ENCODE measurements around the gene COL4A1.

COL4A1 gene

DNA sequence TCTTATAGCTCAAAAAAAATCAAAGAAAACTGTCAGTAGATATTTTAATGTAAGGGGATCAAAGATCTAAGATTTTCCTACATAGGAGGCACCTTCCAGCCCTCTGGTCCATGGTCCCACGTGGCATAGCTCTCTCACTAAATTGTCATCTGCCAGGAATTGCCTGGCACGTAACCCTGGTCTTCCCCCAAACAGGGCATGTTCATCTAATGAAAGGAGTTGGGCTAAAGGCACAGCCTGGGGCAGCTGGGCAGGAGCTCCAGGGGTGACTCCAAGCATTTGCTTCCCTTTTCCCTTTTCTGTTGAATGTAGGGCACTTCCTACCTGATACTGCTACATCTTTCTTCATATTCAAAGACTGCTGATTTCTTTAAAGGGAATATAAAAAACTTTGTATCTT is 148.7 kb downstream of the COL4A1 start:
- DNase-seq (ENCODE audit: low spot score): no peak

DNA sequence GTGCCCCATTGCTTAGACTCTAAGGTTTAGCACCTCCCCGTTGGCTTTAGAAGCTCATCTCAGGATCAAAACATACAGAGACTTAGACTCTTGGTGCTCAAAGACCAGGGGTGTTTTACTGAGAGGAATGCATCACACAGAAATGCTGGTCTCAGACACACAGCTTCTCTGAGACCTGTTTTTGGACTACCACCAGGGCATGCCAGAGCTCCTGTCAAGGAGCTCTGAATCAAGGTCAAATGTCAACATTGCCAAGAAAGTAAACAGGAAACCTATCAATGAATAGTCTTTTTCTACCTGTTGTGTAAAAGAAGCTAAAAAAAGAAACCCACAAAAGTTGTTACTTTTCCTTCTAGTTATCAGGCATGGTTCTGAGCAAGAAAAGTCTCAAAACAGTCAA is 149.2 kb downstream of the COL4A1 start:
- no peak for DNase-seq (ENCODE audit: low spot score)

DNA sequence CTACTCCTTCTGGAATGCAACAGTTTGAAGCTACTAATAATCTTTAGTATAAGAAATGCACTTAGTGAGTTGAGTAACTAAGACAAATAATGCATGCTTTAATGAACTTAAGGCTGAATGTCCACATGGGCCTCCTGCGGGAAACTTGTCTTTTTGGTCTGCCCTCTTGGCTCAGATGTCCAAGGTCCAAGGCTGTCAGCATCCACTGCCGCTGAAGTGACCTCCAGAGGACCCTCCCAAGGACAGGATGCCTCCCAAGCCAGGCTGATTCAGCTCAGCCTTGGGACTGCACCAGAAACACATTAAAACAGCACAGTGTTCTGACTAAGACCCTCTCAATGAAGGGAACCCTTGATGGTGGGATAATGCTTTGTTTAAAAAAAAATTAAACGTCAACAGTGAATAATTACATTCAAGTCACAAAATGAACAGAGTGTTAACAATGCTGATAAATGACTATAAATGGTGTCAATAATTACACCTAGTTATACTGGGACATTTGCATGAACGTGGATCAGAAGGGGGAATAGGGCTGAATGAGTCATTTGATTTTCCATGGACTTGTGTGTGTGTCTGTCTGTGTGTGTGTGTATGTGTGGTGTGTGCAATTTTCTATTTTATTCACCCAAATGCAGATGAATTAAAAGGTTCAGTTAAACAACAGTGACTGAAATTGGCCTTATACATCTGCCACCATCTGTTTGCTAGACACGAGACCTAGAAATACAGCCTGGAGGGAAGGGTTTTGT is 150.5 kb downstream of the COL4A1 start:
- no peak for DNase-seq (ENCODE audit: low spot score)

DNA sequence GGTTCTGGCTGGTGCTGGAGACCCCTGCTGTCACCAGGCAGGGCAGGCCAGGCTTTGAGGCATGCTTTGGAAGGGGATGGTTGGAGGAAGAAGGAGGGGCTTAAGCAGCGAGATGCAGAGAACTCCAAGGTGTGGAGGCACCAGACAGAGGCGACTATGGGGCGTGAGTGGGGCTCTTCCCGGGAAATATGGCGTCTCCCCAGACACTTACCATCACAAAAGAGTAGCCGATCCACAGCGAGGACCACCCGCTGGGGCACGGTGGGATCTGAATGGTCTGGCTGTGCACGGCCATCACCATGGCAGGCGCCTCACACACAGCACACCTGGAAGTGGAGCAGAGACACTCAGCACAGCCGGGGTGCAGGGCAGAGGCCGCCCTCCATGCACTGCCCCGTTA is 151.9 kb downstream of the COL4A1 start:
- no peak for DNase-seq (ENCODE audit: low spot score)

DNA sequence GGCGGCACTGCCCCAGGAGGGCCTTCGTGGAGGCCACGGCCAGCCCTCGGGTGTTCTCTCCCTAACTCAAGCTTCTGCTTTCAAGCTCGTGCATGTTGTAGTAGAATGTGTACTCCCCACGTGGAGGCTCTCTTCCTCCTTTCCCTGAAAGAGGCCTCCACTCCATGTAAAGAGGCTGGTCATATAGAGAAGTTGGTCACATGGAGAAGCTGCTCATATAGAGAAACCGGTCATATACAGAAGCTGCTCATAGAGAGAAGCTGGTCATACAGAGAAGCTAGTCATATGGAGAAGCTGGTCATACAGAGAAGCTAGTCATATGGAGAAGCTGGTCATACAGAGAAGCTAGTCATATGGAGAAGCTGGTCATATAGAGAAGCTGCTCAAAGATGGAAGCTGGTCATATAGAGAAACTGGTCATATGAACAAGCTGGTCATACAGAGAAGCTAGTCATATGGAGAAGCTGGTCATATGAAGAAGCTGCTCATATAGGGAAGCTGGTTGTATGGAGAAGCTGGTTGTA is 152.5 kb downstream of the COL4A1 start:
- no peak for DNase-seq (ENCODE audit: low spot score)

DNA sequence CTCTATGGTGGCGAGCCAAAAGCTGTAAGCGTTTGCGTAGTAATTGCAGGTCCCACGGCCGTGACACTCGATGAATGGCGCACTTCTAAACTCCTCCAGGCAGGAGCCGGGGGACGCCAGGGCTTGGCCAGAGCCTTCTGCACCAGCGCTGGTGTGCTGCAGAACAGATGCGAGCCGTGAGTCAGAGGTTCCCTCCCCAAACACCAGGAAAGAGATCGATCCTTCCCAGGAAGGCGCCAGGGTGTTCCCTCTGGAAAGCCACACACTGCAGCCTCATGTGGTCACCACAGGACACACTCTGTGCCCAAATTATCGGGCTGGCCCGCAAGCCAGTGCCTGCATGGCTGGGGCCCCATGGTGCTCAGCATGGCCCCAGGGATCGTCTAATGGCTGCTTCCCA is 154.6 kb downstream of the COL4A1 start:
- no peak for DNase-seq (ENCODE audit: low spot score)

DNA sequence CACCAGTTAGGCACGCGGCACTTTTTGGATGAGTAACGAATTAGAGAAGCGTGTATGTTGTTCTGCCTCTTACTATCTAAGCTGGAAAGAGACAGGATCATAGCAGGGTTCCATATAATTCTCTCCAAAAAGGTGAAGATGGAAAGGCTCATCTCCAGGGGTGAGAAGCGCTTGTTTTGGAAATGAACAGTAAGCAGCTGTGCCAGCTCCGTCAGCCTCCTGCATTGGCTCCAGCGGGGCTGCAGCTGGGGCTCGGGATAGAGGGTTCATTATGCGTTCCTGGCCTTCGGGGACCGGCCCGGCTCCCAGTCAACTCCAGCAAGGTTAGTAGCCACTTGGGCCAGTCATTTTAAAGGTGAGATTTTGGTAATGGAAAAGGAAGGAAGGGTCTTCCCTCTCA is 155.5 kb downstream of the COL4A1 start:
- no peak for DNase-seq (ENCODE audit: low spot score)

DNA sequence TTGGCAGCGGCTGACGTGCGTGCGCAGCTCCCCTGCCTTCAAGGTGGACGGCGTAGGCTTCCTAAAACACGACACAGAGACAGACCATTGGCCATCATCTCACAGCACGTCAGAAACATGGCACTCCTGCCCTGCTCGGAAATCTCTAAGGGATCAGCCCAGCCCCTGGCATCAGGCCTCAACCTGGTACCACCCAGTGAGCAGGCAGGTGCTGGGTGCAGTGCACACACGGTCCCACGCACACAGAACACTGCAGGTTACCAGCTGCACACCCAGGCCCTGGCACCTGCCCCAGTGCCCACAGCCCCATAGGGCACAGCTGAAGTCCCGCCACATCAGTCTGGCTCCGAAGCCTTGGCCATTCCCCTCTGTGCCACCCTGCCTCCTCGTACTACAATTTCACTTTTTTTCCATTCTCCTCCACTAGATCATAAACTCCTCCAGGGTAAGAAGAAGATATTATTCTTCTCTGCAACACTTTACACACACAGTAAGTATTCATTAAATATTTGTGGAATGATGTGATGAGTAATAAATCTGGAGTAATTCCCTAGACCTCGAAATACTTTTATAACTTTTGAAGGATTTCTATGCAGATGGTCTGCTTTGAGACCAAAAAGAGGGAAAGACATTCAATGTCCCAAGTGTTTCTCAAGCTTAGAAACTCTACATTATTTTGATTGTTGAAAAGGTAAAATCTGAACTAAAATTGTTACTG is 156.4 kb downstream of the COL4A1 start:
- DNase-seq (ENCODE audit: low spot score): no peak

DNA sequence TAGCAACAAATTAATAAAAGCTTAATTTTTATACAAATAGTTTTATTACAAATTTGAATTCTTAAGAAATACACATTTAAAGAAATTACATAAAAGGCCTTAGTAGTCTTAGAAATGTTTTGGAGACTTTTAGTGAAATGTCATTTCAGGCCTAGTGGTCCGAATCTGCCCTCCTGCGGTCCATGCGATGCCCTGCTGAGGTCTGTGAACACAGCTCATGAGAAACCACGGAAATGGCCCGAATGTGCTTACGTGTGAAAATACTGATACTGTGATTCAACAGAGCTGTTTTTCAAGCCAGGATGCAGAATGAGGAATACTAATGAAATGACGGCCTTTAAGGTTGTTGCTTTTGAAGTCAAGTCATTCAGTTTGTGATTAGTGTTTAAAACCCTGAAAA is 157.9 kb downstream of the COL4A1 start:
- DNase-seq (ENCODE audit: low spot score): no peak

DNA sequence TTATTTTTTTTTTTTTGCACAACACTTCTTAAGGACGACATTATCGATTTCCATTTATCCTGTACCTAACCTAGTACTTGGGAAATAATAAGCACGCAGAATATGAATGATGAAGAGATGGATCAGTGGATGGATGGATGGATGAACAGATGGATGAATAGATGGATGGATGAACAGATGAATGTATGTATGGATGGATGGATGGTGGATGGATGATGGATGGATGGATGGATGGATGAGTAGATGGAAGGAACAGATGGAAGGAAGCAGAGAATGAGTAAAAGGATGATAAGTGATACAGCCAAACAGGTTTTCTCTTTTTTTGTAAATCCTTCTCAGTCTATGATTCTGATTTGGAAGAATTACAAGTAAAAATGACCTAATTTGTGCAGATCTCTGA is 166.9 kb downstream of the COL4A1 start:
- DNase-seq (ENCODE audit: low spot score): no peak

DNA sequence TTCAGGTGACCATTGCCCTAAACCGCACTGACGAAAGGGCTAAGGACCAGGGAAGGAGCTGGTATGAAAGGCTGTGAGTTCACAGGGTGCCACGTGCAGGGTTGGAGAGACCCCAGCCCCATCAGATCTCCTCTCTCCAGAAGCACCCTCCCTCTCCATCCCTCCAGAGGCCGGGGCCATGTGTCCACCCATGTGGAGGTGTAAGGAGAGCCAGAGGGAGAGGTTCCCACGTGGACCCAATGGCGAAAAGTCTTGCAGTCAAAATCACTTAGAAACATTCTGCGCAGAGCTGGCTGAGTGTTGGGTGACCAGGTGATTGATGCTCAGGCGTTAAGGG is 168.3 kb downstream of the COL4A1 start:
- DNase-seq (ENCODE audit: low spot score): no peak

DNA sequence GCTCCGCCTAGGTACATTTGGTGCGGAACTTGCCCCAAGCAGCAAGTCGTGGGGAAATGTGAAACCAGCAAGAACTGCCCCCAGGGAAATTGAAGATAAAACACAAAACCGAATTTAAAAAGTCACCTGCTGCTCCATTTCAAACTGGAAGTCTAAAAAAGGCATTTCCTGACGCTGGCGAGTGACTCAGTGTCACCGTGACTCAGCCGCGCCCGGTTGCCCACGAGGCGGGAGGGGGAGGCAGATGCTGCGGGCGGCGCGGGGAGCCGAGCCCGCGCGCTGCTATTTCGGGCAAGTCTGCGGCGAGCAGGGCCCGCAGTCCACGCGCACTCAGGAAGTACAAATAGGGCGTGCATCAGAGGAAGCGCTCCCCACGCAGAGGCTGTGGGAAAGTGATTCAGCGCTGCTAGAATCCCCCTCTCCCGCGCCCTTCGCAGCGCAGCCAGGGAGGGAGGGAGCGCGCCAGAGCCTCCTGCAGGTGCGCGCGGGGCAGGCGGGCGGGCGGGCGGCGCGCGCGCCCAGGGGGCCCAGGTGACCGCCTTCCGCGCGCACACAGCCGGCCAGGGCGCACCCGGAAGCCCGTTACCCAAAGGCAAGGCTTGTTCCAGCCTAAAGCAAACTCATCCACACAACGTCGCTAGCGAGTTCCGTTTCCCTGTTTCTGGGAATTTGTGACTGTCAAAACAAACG is 168.8 kb downstream of the COL4A1 start:
- DNase-seq (ENCODE audit: low spot score): peak; percentile 6

DNA sequence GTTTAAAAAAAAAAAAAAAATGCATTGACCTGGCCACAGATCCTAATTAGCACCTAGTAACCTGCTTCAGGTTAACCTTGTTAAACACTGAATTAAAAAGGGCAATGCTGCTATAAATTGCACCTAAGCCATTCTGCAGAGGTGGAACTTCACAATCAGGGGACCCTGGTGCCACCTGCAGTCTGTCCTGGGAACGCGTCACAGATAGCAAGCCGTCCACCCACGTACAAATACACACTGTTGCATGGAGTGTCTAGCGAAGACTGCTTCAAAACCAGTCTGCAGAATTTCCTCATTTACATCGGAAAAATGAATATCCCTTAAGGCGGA is 169.3 kb downstream of the COL4A1 start:
- peak; percentile 3 for DNase-seq (ENCODE audit: low spot score)

DNA sequence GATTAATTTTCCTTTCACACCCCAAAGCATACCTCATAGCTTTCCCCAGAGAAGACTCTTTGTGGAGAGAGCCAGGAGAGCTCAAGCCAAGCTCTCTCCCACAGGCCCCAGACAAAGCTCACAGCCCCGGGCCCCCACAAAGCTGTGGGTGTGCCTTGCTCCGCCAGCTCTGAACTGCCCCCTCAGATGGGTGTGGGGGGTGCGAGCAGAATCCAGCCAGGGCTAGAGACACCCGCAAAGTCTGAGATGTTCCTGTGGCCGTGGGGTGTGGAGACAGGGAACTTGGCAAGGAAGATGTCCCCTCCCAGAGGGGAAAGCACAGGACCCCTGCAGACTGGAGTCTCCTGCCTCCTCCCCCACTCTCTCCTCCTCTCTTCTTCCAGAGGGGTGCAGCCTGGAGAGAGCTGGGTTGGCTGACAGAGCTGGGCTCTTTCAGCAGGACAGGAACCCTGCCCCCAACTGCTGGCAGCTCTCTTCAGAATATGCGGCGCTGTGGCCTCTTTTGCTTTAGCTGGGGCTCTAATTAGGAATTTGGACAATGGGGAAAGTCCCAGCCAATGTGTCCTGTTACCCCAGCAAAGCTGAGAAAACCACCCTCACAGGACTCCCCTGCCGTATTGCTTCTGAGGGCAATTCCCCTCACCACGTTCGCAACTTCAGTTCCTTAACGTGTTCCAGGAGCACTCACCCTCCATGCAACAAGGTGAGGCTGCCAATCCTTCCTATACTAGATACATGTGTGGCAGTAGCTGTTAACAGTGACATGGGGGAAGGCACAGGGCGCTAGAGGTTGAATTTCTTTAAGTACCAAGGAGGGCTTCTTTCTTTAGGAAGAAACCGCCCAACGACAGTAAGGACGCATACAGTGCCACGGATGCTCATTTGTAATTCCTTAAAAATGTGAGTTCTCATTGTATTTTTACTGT is 170.0 kb downstream of the COL4A1 start:
- DNase-seq (ENCODE audit: low spot score): no peak

DNA sequence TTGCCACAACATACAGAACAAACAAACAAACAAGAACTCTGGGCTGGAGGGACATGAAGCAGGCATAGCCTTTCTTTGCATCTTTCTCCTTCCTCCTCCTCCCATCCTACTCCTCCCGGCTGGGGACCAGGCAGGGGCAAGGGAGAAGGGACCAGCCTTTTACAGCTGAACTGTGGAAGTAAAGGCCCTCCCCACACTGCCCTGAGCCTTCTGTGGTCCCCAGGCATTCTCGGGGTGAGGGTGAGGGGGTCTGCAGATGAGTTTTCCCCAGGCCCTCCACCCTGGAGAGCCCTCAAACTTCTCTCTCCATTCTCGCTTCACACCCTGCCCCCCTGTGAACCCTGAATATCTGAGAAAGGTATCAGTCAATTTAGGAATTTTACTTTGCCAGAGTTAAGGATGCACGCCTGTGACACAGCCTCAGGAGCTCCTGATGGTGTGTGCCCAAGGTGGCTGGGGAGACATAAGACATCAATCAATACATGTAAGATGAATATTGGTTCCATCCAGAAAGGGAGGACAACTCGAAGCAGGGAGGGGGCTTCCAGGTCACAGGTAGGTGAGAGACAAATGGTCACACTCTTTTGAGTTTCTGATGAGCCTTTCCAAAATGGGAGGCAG is 170.9 kb downstream of the COL4A1 start:
- DNase-seq (ENCODE audit: low spot score): no peak

DNA sequence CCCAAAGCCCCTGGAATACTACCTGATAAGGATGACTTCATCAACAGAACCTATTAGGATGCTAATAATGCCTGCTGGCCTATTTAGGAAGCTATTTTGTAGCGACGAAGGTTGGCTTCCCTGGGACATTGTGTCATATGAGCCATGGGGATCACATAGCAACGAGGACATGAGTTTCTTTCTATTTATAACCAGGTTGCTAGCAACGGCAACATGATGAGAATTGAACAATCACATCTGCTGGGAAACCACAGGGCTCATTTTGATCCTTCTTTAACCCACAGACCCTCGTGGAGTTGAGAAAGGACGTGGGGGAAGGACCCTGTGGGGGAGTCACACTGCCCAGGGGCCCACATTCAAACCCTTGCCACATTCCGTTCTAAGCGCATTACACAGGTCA is 172.2 kb downstream of the COL4A1 start:
- DNase-seq (ENCODE audit: low spot score): no peak

DNA sequence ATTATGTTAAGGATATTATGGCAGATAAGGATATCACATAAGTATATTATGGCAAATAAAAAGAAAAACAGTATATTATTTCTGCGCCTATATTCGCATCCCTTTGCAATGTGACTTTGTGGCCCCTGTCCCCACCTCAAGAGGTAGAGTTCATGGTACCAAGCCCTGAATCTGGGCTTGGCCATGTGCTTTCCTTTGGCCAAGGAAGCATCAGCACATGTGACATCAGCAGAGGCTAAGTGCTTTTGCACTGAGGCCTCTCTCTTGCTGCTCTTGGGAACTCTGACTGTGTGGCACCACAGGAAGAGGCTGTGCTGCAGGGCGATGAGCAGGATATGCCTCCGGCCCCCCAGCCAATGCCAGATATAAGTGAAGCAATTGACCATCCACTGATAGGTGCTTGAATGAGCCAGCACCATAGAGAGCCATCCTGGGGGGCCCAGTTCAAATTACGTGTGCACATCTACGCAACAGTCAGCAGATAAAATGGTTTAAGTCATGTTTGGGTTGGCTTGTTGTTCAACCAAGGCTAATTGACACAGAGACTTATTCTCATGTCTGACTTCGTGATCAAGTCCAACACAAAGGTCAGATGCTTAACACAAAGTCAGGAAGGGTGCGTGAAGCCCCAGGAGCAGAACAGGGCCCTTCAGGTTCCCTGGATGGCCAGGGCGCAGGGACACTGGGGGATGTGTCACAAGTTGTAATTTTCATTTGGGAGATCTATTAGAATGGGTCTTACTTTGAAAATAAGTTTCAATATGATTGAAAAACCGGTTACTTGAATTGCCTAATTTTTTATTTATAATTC is 173.3 kb downstream of the COL4A1 start:
- no peak for DNase-seq (ENCODE audit: low spot score)

DNA sequence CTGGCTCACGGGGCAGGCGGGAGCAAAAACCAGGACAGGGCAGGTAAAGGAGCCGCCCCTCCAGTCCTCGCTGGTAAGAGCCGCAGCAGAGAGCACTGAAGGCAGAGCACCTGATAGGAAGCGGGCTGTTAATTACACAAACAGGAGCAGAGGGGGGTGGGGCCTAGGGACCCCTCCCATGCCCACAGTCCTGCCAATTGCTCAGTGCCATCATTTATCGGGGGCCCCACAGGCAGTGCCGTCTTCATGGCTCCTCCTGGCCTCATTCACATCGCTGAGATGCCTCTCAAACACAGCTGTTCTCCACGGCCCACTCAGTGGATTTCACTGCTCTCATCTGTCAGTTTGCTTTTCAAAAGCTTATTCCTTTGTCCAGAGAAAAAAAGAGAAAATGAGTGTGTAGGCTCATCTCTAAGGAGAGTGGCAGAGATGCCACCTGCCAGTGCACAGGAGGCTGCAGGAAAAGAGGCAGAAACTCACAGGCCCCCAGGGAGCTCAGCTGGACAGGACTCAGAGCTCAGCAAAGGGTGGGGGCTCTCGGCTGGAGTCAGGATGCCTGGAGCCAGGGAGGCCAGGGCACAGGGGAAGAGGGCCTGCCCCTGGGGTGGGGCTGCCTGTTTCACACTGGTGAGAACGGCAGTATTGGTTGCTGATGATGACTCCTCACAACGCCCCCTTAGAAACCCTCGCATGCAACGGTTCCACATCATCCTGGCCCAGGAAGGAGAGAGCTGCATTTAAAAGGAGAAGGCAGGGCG is 174.6 kb downstream of the COL4A1 start:
- no peak for DNase-seq (ENCODE audit: low spot score)

DNA sequence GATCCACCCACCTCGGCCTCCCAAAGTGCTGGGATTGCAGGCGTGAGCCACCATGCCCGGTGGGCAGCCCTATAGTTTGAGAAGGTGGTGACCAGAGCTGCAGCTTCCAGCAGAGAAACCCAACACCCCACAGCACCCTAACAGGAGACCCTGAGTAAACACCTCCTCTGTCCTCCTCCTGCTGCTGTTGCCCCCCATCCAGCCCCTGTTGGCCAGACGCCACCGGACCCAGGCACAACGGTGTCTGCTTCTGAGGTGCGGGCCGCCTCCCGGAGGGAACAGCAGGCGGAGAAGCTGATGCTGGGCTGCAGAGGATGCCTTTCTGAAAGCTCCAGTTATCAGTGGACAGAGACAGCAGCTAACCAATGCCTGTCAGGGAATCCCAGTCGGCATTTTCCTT is 175.5 kb downstream of the COL4A1 start:
- no peak for DNase-seq (ENCODE audit: low spot score)

DNA sequence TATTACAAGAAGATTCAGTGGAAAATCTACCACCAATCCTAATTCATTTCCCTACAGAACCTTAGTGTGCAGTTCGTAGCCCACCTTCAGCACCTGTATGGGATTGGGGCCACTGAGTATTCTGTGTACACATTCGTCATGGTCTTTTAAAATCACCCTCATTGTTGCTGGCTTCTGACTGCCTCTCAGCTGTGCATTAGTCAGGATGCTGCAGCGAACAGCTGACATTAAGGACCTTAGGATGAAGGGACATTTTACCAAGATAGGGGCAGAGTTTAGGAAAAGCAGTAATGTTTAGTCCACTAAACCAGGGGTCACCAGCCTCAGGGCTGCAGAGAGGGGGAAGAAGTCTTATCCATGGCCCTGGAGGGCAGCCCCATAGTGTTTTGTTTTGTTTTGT is 176.5 kb downstream of the COL4A1 start:
- DNase-seq (ENCODE audit: low spot score): no peak
